GM23338 (cell line): ENCODE data around the gene SPOCK2. TPM values are rescaled to one million over a fixed set of nuclear protein-coding genes. Genes with fewer than 3 reads are reported as not detected.
A peak's percentile ranks its signal among the peaks of the same experiment; 100 is the strongest.

Experiments
- ATAC-seq: fragments of 200-7000 bp; cut with Tn5 transposase; 3 replicates; pipeline ENCODE4 v1.9.1; 2020
- DNase-seq: peaks from one replicate; pipeline ENCODE4 v3.0.0-alpha.2; 2015; ENCODE audit warnings: low spot score
- H2AFZ ChIP-seq: fragments of 200-600 bp; sonication (generic); 2 replicates; pipeline ENCODE4 v1.8.0; 2016; ENCODE audit warnings: antibody characterized with exemption, mild to moderate bottlenecking, moderate library complexity
- H3F3A ChIP-seq: fragments of 200-600 bp; sonication (generic); replicated peaks from 2 replicates; pipeline ENCODE4 v1.8.0; 2017; ENCODE audit warnings: antibody characterized with exemption, mixed run types, low read depth
- H3K27ac ChIP-seq: fragments of 200-600 bp; sonication (generic); 2 replicates; pipeline ENCODE4 v1.6.1; 2016; ENCODE audit warnings: low read depth
- H3K27me3 ChIP-seq: fragments of 200-600 bp; sonication (generic); 2 replicates; pipeline ENCODE4 v1.8.0; 2016; ENCODE audit warnings: mild to moderate bottlenecking, mixed run types, moderate library complexity; ENCODE audit not compliant: insufficient read depth
- H3K36me3 ChIP-seq: fragments of 200-600 bp; sonication (generic); 2 replicates; pipeline ENCODE4 v1.8.0; 2016; ENCODE audit warnings: mild to moderate bottlenecking; ENCODE audit not compliant: insufficient read depth
- H3K4me1 ChIP-seq: fragments of 200-600 bp; sonication (generic); 2 replicates; pipeline ENCODE4 v1.8.0; 2016; ENCODE audit warnings: mild to moderate bottlenecking, moderate library complexity; ENCODE audit not compliant: insufficient read depth
- H3K4me2 ChIP-seq: fragments of 200-600 bp; sonication (generic); 2 replicates; pipeline ENCODE4 v1.7.1; 2017; ENCODE audit warnings: mixed run types
- H3K4me3 ChIP-seq: fragments of 200-600 bp; sonication (generic); 2 replicates; pipeline ENCODE4 v1.6.1; 2016; ENCODE audit warnings: mixed run types
- H3K79me2 ChIP-seq: fragments of 200-600 bp; sonication (generic); replicated peaks from 2 replicates; pipeline ENCODE4 v1.8.0; 2017; ENCODE audit warnings: mild to moderate bottlenecking; ENCODE audit not compliant: insufficient read depth
- H3K9me2 ChIP-seq: fragments of 200-600 bp; sonication (generic); 2 replicates; pipeline ENCODE4 v1.8.0; 2017; ENCODE audit not compliant: insufficient read depth
- H4K20me1 ChIP-seq: fragments of 200-600 bp; sonication (generic); replicated peaks from 2 replicates; pipeline ENCODE4 v1.8.0; 2017; ENCODE audit warnings: mild to moderate bottlenecking; ENCODE audit not compliant: insufficient read depth
- H3K27ac Mint-ChIP-seq: 2 replicates; pipeline ENCODE4 v1.8.0; 2020; ENCODE audit warnings: inconsistent platforms, mild to moderate bottlenecking, moderate library complexity, mixed read lengths
- H3K27me3 Mint-ChIP-seq: 3 replicates; pipeline ENCODE4 v1.8.0; 2022; ENCODE audit warnings: low read depth, mild to moderate bottlenecking, moderate library complexity, mixed read lengths, inconsistent platforms; ENCODE audit not compliant: insufficient read depth, poor library complexity
- H3K36me3 Mint-ChIP-seq: 3 replicates; pipeline ENCODE4 v1.8.0; 2021; ENCODE audit warnings: low read depth, mild to moderate bottlenecking, inconsistent platforms, moderate library complexity, mixed read lengths
- H3K4me1 Mint-ChIP-seq: 3 replicates; pipeline ENCODE4 v1.8.0; 2020; ENCODE audit warnings: mild to moderate bottlenecking, inconsistent platforms, mixed read lengths
- H3K4me3 Mint-ChIP-seq: 3 replicates; pipeline ENCODE4 v1.8.0; 2021; ENCODE audit warnings: moderate library complexity, mild to moderate bottlenecking, inconsistent platforms, mixed read lengths
- H3K9me3 Mint-ChIP-seq: 3 replicates; pipeline ENCODE4 v1.8.0; 2020; ENCODE audit warnings: moderate library complexity, mild to moderate bottlenecking, inconsistent platforms, mixed read lengths
- CTCF ChIP-seq, 2 experiments: fragments of 200-600 bp in 1 of 2; sonication (generic) in 1 of 2; conservative IDR thresholded peaks; 2 replicates each; pipeline versions ENCODE4 v1.5.1 to v1.6.1; 2016 to 2017; ENCODE audit warnings: antibody characterized with exemption in 2 of 2, low read depth in 2 of 2, mild to moderate bottlenecking in 2 of 2, moderate library complexity in 1 of 2
- ETS1 ChIP-seq: IDR thresholded peaks from 2 replicates; pipeline ENCODE4 v1.6.1; 2016; ENCODE audit warnings: antibody characterized with exemption
- JUNB ChIP-seq: IDR thresholded peaks from one replicate; pipeline ENCODE4 v1.6.1; 2016; ENCODE audit warnings: antibody characterized with exemption; ENCODE audit not compliant: unreplicated experiment
- NANOG ChIP-seq: IDR thresholded peaks from 2 replicates; pipeline ENCODE4 v1.6.1; 2016; ENCODE audit warnings: antibody characterized with exemption, borderline replicate concordance
- ZNF331 ChIP-seq: fragments of 250-450 bp; sonication (Bioruptor Pico); IDR thresholded peaks from 2 replicates; pipeline ENCODE4 v1.5.0; 2020; ENCODE audit warnings: low read depth, mild to moderate bottlenecking, moderate library complexity
- polyA plus RNA-seq: library from polyadenylated mRNA; unstranded; fragments of >200 nt; fragmentation: Nextera tagmentation; extraction: Ambion mirVana; gene quantifications from 2 replicates; pipeline ENCODE4 v1.2.1, GENCODE V29; 2016
- total RNA-seq: library from RNA; depleted of rRNA; stranded (reverse); fragments of >200 nt; shearing (Covaris generic); gene quantifications from 2 replicates; pipeline ENCODE4 v1.2.3, GENCODE V29; 2014
- TF ChIP-seq, protein P1 (sequence below): fragments of 250-450 bp; sonication (Bioruptor Pico); IDR thresholded peaks from 2 replicates; pipeline ENCODE4 v1.5.0; 2020; ENCODE audit warnings: mild to moderate bottlenecking, moderate library complexity

SPOCK2 gene
- total and polyA plus RNA-seq, 2 experiments from 2014 or later, result 1.3 to 3.6 TPM

GRCh38 chr10:72039377-72039776, 49.0 kb downstream of the SPOCK2 start:
- Histone ChIP-seq H3K27ac (no peak overlapping the region), H3K36me3 (no peaks in the 10 kb centered on the region), H3K4me3 (no peak overlapping the region), H3K79me2 (no peaks in the 10 kb centered on the region), H3K4me2 (no peak overlapping the region), H3K9me2 (no peaks in the 10 kb centered on the region), H2AFZ (0 out of 2 replicates have a peak overlapping the region, but pooled peaks have one; percentile 23), H3F3A (no peaks in the 10 kb centered on the region), H3K27me3 (no peaks in the 10 kb centered on the region), H3K4me1 (no peaks in the 10 kb centered on the region), H4K20me1 (no peaks in the 10 kb centered on the region)
- H3K9me3 Mint-ChIP-seq, result no peaks in the 10 kb centered on the region
- no peak for TF ChIP-seq ETS1
- no peak for TF ChIP-seq JUNB
- 0 out of 4 replicates have a peak, but pooled peaks of 1 of the 2 experiments have one; percentile 2 for TF ChIP-seq CTCF (conservative IDR thresholded peaks at IDR 0.05; ENCODE audit: low read depth in 2 of 2)
- no peak for TF ChIP-seq ZNF331 (CRISPR knock-in tag)
- TF ChIP-seq NANOG, result no peak
- no peak for ATAC-seq
- no peak overlapping the region for H3K27ac Mint-ChIP-seq
- H3K4me1 Mint-ChIP-seq, result peaks cover 25% of the 10 kb centered on the region
- no peak for DNase-seq
- no peaks in the 10 kb centered on the region for H3K36me3 Mint-ChIP-seq
- H3K4me3 Mint-ChIP-seq, result no peak overlapping the region
- peaks cover 11% of the 10 kb centered on the region for H3K27me3 Mint-ChIP-seq

GRCh38 chr10:72038458-72039001, 49.8 kb downstream of the SPOCK2 start:
- Histone ChIP-seq H3K27me3 (no peaks in the 10 kb centered on the region), H3K4me3 (no peak overlapping the region), H3K36me3 (no peaks in the 10 kb centered on the region), H3K9me2 (no peaks in the 10 kb centered on the region), H3K79me2 (no peaks in the 10 kb centered on the region), H3F3A (no peaks in the 10 kb centered on the region), H3K4me1 (no peaks in the 10 kb centered on the region), H3K4me2 (no peak overlapping the region), H2AFZ (no peak overlapping the region), H4K20me1 (no peaks in the 10 kb centered on the region), H3K27ac (no peak overlapping the region)
- no peaks in the 10 kb centered on the region for H3K9me3 Mint-ChIP-seq
- no peaks in the 10 kb centered on the region for H3K36me3 Mint-ChIP-seq
- no peak overlapping the region for H3K4me3 Mint-ChIP-seq
- H3K27ac Mint-ChIP-seq, result 0 out of 2 replicates have a peak overlapping the region, but pooled peaks have one; percentile 31
- ATAC-seq, result no peak
- DNase-seq, result no peak
- peaks cover 10% of the 10 kb centered on the region for H3K27me3 Mint-ChIP-seq
- H3K4me1 Mint-ChIP-seq, result peaks cover 23% of the 10 kb centered on the region
- TF ChIP-seq CTCF (conservative IDR thresholded peaks at IDR 0.05; ENCODE audit: low read depth in 2 of 2), result no peak
- TF ChIP-seq, protein P1, sequence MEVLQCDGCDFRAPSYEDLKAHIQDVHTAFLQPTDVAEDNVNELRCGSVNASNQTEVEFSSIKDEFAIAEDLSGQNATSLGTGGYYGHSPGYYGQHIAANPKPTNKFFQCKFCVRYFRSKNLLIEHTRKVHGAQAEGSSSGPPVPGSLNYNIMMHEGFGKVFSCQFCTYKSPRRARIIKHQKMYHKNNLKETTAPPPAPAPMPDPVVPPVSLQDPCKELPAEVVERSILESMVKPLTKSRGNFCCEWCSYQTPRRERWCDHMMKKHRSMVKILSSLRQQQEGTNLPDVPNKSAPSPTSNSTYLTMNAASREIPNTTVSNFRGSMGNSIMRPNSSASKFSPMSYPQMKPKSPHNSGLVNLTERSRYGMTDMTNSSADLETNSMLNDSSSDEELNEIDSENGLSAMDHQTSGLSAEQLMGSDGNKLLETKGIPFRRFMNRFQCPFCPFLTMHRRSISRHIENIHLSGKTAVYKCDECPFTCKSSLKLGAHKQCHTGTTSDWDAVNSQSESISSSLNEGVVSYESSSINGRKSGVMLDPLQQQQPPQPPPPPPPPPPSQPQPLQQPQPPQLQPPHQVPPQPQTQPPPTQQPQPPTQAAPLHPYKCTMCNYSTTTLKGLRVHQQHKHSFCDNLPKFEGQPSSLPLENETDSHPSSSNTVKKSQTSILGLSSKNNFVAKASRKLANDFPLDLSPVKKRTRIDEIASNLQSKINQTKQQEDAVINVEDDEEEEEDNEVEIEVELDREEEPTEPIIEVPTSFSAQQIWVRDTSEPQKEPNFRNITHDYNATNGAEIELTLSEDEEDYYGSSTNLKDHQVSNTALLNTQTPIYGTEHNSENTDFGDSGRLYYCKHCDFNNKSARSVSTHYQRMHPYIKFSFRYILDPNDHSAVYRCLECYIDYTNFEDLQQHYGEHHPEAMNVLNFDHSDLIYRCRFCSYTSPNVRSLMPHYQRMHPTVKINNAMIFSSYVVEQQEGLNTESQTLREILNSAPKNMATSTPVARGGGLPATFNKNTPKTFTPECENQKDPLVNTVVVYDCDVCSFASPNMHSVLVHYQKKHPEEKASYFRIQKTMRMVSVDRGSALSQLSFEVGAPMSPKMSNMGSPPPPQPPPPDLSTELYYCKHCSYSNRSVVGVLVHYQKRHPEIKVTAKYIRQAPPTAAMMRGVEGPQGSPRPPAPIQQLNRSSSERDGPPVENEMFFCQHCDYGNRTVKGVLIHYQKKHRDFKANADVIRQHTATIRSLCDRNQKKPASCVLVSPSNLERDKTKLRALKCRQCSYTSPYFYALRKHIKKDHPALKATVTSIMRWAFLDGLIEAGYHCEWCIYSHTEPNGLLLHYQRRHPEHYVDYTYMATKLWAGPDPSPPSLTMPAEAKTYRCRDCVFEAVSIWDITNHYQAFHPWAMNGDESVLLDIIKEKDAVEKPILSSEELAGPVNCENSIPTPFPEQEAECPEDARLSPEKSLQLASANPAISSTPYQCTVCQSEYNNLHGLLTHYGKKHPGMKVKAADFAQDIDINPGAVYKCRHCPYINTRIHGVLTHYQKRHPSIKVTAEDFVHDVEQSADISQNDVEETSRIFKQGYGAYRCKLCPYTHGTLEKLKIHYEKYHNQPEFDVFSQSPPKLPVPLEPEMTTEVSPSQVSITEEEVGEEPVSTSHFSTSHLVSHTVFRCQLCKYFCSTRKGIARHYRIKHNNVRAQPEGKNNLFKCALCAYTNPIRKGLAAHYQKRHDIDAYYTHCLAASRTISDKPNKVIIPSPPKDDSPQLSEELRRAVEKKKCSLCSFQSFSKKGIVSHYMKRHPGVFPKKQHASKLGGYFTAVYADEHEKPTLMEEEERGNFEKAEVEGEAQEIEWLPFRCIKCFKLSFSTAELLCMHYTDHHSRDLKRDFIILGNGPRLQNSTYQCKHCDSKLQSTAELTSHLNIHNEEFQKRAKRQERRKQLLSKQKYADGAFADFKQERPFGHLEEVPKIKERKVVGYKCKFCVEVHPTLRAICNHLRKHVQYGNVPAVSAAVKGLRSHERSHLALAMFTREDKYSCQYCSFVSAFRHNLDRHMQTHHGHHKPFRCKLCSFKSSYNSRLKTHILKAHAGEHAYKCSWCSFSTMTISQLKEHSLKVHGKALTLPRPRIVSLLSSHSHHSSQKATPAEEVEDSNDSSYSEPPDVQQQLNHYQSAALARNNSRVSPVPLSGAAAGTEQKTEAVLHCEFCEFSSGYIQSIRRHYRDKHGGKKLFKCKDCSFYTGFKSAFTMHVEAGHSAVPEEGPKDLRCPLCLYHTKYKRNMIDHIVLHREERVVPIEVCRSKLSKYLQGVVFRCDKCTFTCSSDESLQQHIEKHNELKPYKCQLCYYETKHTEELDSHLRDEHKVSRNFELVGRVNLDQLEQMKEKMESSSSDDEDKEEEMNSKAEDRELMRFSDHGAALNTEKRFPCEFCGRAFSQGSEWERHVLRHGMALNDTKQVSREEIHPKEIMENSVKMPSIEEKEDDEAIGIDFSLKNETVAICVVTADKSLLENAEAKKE (CRISPR knock-in tag), result no peak
